Measurements from ENCODE around the gene NEU2.
"Not testable (repeated sequence)": the region's sequence is repeated elsewhere in the genome, so short reads cannot be mapped to it uniquely, and the experiment has no call there.

NEU2 gene

DNA sequence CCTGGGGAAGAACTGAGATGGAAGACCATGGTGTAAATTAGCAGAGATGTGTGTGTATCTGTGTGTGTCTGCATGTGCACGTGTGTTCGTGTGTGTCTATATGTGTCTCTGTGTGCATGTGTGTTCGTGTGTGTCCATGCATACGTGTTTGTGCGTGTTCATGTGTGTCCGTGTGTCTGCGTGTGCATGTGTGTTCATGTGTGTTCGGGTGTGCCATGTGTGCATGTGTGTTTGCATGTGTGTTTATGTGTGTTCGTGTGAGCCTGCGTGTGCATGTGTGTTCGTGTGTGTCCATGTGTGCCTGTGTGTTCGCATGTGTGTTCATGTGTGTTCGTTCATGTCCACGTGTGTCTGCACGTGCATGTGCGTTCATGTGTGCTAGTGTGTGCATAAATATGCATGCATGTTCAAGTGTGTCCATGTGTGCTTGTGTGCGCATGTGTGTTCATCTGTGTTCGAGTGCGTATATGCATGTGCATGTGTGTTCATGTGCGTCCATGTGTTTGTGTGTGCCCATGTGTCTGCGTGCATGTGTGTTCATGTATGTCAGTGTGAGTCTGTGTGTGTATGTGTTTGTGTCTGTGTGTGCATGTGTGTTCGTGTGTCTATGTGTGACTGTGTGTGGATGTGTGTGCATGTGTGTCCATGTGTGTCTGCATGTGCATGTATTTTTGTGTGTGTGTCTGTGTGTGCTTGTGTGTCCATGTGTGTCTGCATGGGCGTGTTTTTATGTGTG lies 3.1 kb downstream of the NEU2 start:
- no peak for DNase-seq

DNA sequence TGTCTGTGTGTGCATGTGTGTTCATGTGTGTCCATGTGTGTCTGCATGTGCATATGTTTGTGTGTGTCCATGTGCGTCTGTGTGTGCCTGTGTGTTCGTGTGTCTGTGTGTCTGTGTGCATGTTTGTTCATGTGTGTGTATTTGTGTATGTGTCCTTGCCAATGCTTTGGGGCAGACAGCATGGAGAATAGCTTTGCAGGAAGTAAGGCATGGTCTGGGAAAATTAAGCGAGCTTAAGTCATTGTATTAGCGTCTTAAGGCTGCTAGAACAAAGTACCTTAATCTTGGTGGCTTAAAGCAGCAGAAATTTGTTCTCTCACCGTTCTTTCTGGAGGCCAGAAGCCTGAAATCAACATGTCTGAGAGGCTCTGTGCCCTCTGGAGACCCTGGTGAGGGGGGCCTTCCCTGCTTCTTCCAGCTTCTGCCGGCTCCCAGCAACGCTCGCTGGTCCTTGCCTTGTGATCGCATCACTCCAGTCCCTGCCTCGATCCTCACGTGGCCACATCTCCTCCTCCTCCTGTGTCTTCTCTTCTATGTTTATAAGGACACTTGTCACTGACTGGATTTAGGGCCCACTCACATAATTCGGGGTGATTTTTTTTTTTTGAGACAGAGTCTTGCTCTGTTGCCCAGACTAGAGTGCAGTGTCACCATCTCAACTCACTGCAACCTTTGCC lies 3.8 kb downstream of the NEU2 start:
- no peak for DNase-seq

DNA sequence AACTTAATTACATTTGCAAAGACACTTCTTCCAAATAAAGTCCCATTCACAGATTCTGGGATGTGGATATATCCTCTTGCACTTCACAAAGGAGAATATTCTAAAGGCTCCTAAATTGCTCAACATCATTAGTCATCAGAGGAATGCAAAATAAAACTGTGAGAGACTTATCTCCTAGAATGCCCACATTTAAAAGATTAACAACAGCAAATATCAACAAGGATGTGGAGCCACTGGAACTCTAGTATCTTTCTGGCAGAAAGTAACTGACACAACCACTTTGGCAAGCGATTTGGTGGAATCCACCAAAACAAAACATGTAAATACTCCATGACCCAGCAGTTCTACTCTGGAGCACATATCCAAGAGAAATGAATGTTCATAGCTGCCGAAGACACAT lies 4.6 kb downstream of the NEU2 start:
- no peak for DNase-seq

DNA sequence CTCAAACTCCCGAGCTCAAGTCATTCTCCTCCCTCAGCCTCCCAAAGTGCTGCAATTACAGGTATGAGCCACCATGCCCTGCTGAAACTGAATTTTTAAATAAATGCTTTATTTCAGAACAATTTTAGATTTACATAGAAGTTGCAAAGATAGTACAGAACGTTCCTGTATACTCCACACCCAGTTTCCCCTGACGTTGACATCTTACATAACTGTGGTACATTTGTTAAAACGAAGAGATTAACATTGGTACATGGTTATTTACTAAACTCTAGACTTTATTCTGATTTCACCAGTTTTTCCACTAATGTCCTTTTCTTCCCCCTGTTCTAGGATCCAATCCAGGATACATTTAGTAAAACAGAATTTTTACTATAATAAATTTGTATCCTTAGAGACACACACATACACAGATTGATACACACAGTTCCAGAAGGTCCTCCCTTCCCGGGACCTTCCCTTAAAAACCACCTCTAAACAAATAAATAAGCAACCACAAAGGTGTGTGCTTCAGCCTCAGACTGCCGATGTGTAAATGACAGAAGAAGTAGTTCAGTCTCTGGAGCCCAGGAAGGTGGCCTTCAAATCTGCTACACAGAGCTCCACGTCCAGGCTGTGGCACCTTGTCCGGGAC lies 6.9 kb downstream of the NEU2 start:
- no peak for DNase-seq

DNA sequence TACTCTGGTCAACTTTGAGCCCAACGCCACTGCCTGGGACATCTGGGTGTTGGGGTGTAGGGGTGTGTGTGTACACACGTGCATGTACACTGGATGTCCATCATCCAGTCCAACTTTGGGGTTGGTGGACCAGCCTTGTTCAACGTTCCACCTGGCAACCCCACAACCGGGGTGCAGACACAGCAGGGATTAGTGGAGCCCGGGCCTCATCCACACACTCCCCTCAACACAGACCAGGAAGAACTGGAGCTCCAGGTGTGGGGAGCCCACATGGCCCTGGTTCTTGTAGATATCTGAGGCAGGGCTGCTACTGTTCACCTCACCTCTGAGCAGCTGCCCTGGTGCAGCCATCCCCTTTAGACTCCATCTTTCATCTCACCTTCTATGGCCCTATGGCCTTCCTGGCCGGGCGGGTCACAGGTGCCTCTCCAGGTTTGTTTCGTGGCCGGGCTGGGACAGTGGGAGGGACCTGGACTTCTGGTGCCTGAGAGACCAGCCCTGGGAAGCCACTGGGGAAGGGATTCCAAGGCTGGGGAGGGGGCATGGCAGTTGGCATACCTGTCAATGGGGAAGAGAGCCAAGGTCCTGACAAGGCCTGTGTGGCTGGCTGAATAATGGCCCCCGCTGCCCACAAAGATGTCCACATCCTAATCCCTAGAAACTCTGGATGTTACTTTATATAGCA lies 7.5 kb downstream of the NEU2 start:
- DNase-seq = no peak

DNA sequence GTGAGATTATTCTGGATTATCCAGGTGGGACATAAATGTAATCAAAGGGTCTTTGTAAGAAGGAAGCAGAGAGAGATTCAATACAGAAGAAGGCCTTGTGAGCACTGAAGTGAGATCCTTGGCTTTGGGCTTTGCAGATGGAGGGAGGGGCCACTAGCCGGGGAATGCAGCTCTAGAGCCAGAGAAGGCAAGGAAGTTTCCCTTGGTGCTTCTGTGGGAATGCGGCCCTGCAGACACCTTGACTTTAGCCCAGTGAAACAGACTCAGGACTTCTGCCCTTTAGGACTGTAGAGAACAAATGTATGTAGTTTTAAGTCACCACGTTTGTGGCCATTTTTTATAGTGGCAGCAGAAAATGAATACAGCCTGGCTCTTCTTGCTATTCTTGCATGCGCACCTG lies 8.1 kb downstream of the NEU2 start:
- DNase-seq = no peak

DNA sequence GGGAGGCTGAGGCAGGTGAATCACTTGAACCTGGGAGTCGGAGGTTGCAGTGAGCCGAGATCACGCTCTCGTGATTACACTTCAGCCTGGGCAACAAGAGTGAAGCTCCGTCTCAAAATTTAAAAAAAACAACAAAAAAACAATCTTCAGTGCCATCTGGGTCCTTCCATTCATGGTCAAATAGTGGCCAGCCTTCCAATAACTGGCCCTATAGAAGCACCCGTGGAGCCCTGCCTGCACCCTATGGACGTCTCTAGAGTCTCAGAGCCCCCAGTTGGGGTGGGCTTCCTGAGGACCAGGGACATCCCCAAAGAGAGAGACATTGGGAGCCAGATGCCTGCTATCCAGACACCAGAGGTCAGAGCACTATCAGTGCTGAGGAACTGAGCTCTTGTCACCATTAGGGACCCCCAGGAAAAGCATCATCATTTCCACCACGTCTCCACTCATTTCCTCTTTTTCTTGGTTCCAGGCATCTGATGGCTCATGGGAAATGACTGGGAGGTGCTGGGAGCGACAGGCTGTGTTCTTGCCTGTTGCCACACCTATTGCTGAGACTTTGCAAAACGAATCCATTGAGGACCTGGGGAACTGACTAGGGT lies 9.4 kb downstream of the NEU2 start:
- no peak for DNase-seq

DNA sequence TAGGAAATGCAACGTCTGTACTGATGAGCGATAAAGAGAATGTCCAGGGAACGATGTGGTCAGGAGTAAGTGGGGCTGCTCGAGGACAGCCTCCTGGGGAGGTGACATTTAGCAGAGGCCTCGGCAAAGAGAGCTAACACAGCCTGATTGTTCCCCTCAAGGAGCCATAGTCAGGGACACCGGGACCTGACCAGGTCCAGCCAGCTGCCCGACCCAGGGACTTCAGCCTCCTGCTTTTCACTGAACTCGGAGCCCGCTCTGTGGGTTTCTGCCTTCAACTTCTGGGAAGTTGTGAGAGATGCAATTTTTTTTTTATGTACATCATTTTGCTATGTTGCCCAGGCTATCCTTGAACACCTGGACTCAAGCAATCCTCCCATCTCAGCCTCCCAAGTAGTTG lies 10.1 kb downstream of the NEU2 start:
- DNase-seq = no peak

DNA sequence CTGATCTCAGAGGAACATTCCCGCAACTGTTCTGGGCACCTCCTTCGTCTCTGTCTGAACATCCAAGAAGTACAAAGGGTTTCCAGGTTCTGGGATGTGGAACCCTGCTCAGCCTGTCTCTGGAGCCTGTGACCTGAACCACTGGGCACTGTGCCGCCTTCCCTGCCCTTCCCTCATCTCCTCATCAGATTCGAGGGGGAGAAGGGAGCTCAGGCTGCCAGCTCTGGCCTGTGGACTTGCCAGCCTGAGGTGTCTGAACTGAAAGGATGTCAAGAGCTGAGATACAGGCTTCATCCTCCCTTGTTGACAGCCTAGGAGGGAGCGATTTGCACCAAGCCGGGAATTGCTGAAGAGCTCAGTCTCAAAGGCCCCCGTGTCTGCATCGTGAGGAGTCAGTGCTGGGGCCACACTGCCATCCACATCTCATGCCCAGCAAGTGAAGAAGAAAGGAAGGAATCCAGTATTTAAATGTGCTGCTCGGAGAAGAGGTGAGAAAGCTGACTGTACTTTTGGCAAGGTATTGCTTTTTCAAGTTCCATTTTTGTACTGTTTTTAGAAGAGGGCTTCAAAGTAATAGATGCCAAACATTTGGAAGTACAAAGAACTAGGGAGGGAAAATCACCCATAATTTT lies 12.6 kb downstream of the NEU2 start:
- no peak for DNase-seq

DNA sequence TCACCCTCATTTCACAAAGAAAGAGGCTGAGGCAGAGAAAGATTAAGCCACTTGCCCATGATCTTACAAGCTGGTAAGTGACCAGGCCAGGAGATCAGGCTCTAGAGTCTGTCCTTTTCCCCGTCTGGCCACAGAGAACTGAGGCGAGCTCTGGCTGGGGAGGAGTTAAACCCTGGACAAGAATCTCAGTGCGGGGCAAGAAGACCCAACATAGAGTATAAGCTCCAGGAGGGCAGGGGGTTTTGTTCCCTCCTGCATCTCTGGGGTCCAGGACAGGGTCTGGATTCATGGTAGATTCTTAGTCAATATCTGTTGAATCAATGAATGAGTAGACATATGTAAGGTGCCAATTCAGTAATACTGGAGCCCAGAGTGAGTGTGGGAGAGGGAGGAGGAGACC lies 14.7 kb downstream of the NEU2 start:
- DNase-seq = no peak

DNA sequence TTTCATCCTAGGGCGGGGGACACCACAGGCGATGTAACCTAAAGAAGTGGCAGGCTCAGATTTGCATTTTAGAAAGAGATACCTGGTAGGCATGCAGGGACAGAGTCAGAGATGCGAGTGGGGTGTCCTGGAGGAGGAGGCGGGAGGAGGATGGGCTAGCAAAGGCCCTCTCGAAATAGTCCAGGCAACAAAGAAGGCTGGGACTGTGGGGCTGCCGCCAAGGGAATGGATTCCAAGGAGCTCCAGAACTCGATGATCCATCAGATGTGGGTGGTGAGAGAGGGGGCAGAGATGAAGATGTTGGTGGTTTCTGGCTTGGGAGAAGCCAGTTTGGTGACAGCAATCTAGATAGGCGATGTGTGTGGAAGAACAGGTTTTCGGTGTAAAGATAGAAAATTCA lies 15.2 kb downstream of the NEU2 start:
- DNase-seq = no peak

DNA sequence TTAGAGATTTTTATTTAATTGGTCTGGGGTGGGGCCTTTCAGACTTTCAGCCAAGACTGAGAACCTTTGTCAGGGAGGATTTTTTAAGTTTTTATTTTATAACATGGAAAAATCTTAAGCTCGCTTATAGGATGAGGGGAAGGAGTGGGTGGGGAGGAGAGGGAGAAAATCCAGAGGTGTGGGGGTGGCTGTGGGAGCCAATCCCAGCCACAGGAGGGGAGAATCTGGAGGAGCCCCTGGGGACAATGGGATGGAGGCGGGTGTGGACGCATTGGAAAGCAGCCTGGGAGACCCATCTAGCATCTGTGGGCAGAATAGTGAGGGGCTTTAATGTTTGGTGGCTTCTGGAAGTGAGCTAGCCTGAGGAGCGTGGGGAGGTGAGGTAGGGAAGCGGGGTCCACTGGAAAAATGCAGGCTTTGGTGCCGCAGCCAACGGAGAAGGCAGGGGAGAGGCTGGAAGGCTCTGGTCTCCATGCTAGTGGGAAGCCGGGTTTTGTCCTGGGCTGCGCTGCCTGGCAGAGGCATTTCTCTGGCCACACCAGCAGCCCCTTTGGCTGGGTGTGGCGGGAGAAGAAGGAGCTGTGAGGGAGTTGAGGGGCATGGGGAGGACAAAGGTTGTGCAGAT lies 16.2 kb downstream of the NEU2 start:
- DNase-seq = no peak

DNA sequence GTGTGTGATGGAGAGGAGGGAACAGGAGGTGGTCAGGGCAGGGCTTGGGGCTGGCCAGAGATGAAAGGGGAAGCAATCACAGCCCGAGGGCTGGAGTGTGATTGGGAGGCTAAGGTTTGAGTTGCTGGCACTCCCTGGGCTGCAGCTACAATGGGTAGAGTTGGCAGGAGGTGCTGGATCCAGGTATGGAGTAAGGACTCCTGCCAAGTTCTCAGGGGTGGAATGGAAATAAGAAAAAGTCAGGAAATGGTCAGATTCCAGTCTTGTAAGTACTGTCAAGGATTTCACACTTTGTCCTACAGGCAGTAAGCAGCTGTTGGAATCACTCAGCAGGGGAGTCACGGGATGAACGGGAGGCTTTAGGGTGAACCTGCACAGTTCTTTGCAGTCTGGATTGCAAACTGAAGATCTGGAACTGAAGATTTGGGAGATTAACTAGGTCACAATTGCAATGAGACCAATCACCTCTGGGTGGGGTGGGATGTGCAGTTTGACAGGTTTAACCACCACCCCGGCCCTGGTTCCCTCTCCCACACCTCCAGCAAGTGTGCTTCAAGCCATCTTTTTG lies 16.8 kb downstream of the NEU2 start:
- DNase-seq = no peak

DNA sequence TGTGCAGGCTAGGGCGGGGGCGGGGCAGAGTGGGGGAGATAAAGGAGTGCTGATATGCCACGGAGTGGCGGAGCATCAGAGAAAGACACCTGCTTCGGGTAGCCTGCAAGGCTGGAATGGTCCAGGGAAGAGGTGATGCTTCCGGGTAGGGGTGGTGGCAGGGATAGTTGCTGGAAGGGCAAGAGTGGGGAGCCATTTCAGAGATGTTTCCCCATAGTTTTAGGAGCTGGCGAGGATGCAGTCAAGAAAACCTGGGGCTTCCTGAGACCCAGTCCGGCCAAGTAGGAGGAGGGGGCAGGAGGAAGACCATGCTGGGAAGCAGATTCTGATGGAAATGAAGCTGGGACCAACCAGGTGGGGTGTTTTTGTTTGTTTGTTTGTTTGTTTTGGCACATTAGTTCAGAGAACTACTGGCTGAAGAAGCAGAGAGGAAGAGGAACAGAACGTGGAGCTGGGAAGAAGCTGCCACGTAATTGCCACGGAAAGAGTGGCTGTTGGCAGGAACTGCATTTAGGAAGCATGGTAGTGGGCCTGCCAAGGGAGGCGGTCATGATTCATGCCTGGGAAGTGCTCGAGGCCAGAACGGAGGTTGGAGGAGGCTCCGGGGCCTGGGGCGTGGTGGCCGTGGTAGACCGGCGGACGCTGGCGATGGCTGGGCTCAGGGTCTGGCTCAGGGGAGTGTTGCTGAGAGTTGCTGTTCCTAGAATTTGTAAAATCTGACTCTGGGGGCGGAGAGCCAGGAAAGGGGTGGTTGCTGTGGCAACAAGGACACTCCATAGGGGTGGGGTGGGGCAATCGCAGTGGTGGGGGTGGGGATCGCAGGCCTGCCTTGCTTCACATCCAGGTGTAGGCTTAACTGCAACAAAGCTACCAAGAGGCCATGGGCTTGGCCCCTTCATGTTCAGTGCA lies 19.0 kb downstream of the NEU2 start:
- no peak for DNase-seq

DNA sequence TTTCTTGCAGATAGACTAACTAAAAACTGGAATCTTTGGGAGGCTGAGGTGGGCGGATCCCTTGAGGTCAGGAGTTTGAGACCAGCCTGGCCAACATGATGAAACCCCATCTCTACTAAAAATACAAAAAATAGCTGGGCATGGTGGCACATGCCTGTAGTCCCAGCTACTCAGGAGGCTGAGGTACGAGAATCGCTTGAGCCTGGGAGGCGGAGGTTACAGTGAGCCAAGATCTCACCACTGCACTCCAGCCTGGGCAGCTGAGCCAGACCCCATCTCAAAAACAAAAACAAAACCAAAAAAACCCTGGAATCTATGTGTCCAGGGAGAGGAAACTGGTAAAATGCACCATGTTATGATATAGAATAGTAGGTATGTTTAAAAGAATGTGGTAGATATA lies 20.0 kb downstream of the NEU2 start:
- not testable (repeated sequence) for DNase-seq

DNA sequence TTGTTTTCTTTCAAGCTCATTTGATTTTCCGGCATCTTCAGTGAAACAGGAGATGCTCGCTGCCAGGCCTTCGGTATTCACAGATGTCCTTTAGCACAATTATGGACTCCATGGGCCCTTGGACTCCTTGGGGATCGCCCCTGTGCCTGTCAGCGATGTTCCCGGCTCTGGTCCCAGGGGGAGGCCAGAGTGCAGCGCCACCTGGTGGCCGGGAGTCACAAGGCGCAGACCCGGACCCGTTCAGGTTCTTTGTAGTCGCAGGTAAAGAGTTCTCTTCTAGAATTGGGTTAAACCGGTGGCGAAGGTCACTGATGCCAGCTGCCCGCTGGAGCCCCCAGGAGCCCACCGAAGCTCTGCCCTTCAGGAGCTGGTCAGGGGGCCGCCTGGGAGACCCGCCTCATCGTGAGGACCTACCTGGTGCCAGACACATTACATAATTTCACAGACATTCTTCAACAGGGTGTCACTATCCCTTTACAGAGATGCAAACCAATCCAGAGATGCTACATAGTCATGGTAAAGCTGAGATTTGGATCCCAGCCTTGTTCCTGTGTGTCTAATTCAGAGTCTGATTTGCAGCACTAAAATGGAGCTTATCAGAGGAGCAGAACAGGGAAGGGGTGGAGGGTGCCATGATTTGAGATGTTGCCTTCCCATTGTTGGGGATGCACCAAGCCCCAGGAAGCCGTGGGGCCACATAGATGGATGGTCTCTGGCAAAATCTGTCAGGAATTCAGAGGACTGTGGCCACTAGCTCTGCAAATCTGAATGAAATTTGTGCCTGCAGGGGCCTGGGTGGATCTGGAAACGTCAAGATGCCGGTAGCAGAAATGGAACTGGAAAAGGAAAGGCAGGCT lies 21.7 kb downstream of the NEU2 start:
- peak in 1 of 2 donors; percentile 41 for DNase-seq

DNA sequence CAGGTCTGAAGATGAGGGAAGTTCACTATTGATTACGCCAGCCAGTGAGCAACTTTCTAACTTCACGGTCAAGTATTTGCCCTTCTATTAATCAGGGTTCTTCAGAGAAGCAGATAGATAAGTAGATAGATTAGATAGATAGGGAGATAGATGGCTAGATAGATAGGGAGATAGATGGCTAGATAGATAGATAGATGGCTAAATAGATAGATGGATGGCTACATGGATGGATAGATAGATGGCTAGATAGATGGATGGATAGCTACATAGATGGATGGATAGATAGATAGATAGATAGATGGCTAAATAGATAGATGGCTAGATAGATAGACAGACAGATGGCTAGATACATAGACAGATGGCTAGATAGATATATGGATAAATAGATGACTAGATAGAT lies 22.9 kb downstream of the NEU2 start:
- no peak for DNase-seq

DNA sequence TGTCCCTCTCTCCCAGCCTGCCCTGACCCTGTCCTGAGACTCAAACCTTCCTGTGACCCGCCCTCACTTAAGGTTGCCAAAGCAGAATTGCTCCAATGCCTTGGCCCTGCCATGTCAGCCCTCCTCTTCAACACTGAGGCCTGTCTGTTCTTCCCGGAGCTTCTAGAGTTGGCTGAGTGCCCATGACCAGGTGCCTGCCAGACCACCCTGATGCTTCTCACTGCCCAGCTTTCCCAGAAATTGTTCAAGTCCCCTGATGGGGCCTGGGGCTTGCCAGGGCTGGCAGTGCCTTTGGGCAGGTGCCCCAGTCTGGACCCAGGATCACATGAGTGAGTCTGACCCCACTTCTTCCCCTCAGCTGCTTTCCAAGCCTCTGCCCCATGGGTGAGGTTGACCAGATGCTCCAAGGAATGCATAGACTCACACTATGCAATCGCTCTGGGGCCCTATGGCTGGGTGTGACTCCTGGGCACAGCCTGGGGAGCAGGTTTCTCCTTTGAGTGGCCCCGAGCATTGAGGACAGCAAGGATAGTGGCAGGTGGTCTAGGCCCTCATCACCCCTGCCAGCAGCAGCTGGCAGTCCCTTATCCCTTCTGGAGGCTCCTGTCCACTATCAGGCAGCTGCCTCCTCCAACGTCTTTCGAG lies 24.6 kb downstream of the NEU2 start:
- no peak for DNase-seq
